Endothelial cell of umbilical vein (primary cell): Measurements from ENCODE around the gene TPR. TPM values are rescaled to one million over a fixed set of nuclear protein-coding genes. Genes with fewer than 3 reads are reported as not detected.

Source experiments
- BruUV-seq: library from RNA; stranded (reverse); fragments of 400-500 nt; replicated peaks from 2 replicates; lab custom pipeline; 2021; lab: Mats Ljungman, UMichigan
- CTCF ChIA-PET: fragments of 300-600, 350-600 bp; sonication (Branson Sonifier 250); formaldehyde crosslinking; loops from one replicate; lab custom pipeline; 2021; ENCODE audit warnings: antibody characterized with exemption, inconsistent platforms; lab: Charles Lee
- POLR2A ChIA-PET: fragments of 300-600, 350-600 bp; sonication (Branson Sonifier 250); formaldehyde crosslinking; loops from one replicate; lab custom pipeline; 2021; ENCODE audit warnings: antibody characterized with exemption, inconsistent platforms; lab: Charles Lee
- DNase-seq: peaks from one replicate; pipeline ENCODE4 v3.0.0-alpha.2; 2011; ENCODE audit warnings: low read depth, low spot score
- FAIRE-seq: peaks from 2 replicates; lab custom pipeline; 2011; peaks lifted over from hg19 to GRCh38; lab: Jason Lieb, UNC
- H2AFZ ChIP-seq: 2 replicates; pipeline ENCODE4 v1.6.0; 2012; ENCODE audit warnings: low read depth, low read length, control low read depth, inconsistent platforms
- H3K27ac ChIP-seq: 2 replicates; pipeline ENCODE4 v1.5.1; 2011; ENCODE audit warnings: low read depth, mild to moderate bottlenecking, control low read depth, low read length, moderate library complexity; ENCODE audit not compliant: insufficient read depth
- H3K27me3 ChIP-seq, 2 experiments: 2 replicates each; pipeline versions ENCODE4 v1.6.0 to v1.6.1; 2011; ENCODE audit warnings: low read length in 2 of 2, mixed read lengths in 1 of 2; ENCODE audit not compliant: control insufficient read depth in 2 of 2, insufficient read depth in 2 of 2
- H3K36me3 ChIP-seq, 2 experiments: 2 replicates in 1 of 2; 3 replicates in 1 of 2; pipeline ENCODE4 v1.5.1; 2011; ENCODE audit warnings: low read length in 2 of 2, mild to moderate bottlenecking in 1 of 2, moderate library complexity in 1 of 2; ENCODE audit not compliant: control insufficient read depth in 2 of 2, insufficient read depth in 2 of 2; ENCODE audit errors: extremely low read depth in 1 of 2
- H3K4me1 ChIP-seq: 3 replicates; pipeline ENCODE4 v1.5.1; 2011; ENCODE audit warnings: mild to moderate bottlenecking, low read length; ENCODE audit not compliant: control insufficient read depth, insufficient read depth; ENCODE audit errors: extremely low read depth
- H3K4me2 ChIP-seq: 2 replicates; pipeline ENCODE4 v1.6.1; 2011; ENCODE audit warnings: low read length, control low read depth, mixed read lengths; ENCODE audit not compliant: insufficient read depth
- H3K4me3 ChIP-seq, 3 experiments: fragments of 200-600 bp in 1 of 3; sonication (generic), shearing (Covaris generic) in 1 of 3; replicated peaks in 1 of 3; 2 replicates each; pipeline ENCODE4 v1.5.1; 2011 to 2016; ENCODE audit warnings: control low read depth in 3 of 3, low read length in 3 of 3, mild to moderate bottlenecking in 2 of 3, inconsistent platforms in 1 of 3, low read depth in 1 of 3, moderate library complexity in 1 of 3; ENCODE audit not compliant: insufficient read depth in 1 of 3
- H3K79me2 ChIP-seq: 2 replicates; pipeline ENCODE4 v1.6.0; 2012; ENCODE audit warnings: low read length, inconsistent platforms; ENCODE audit not compliant: control insufficient read depth, insufficient read depth
- H3K9ac ChIP-seq: replicated peaks from 2 replicates; pipeline ENCODE3; 2011; ENCODE audit warnings: low read length, control low read depth; ENCODE audit not compliant: insufficient read depth; ENCODE audit errors: extremely low read depth
- H3K9me1 ChIP-seq: replicated peaks from 3 replicates; pipeline ENCODE4 v1.6.0; 2011; ENCODE audit warnings: mild to moderate bottlenecking, low read length; ENCODE audit not compliant: control insufficient read depth, insufficient read depth; ENCODE audit errors: extremely low read depth
- H3K9me3 ChIP-seq: replicated peaks from 2 replicates; pipeline ENCODE4 v1.5.1; 2012; ENCODE audit warnings: low read length, inconsistent platforms; ENCODE audit not compliant: control insufficient read depth, insufficient read depth
- H4K20me1 ChIP-seq: replicated peaks from 2 replicates; pipeline ENCODE3; 2011; ENCODE audit warnings: mild to moderate bottlenecking, low read length; ENCODE audit not compliant: control insufficient read depth, insufficient read depth; ENCODE audit errors: extremely low read depth
- CTCF ChIP-seq, 2 donors: IDR thresholded peaks; 1 replicate in 1 of 2; 2 replicates in 1 of 2; pipeline ENCODE4 v1.5.1; 2011; ENCODE audit warnings: low read length in 2 of 2, mild to moderate bottlenecking in 2 of 2, moderate library complexity in 2 of 2, control low read depth in 1 of 2, inconsistent platforms in 1 of 2, low read depth in 1 of 2; ENCODE audit not compliant: insufficient read depth in 1 of 2; ENCODE audit errors: extremely low read depth in 1 of 2
- EZH2 ChIP-seq: IDR thresholded peaks from 2 replicates; pipeline ENCODE4 v1.6.1; 2012; ENCODE audit warnings: borderline replicate concordance, low read depth, mild to moderate bottlenecking, moderate library complexity, low read length, inconsistent platforms; ENCODE audit not compliant: severe bottlenecking
- FOS ChIP-seq: IDR thresholded peaks from 2 replicates; pipeline ENCODE4 v1.6.1; 2011; ENCODE audit warnings: mild to moderate bottlenecking, low read length, moderate library complexity, borderline replicate concordance; ENCODE audit not compliant: insufficient read depth
- GATA2 ChIP-seq: IDR thresholded peaks from 2 replicates; pipeline ENCODE4 v1.7.0; 2011; ENCODE audit warnings: low read depth, mild to moderate bottlenecking, moderate library complexity, mixed read lengths, low read length; ENCODE audit not compliant: insufficient read length, insufficient read depth
- JUN ChIP-seq: IDR thresholded peaks from 2 replicates; pipeline ENCODE4 v1.6.1; 2011; ENCODE audit warnings: borderline replicate concordance, low read depth; ENCODE audit not compliant: insufficient read length, insufficient read depth
- MAX ChIP-seq: IDR thresholded peaks from 2 replicates; pipeline ENCODE4 v1.6.1; 2011; ENCODE audit not compliant: insufficient read depth, insufficient read length
- MYC ChIP-seq: IDR thresholded peaks from one replicate; pipeline ENCODE4 v1.6.1; 2011; ENCODE audit warnings: mild to moderate bottlenecking, low read depth, low read length
- POLR2A ChIP-seq: IDR thresholded peaks from 2 replicates; pipeline ENCODE4 v1.6.1; 2012; ENCODE audit warnings: low read depth, mild to moderate bottlenecking, control low read depth, low read length
- POLR2AphosphoS5 ChIP-seq: IDR thresholded peaks from 2 replicates; pipeline ENCODE4 v1.6.1; 2012; ENCODE audit warnings: low read depth, mild to moderate bottlenecking, control low read depth, low read length, moderate library complexity; ENCODE audit not compliant: insufficient read depth
- dilution Hi-C: fragments of 300-500 bp; cut with MboI; formaldehyde crosslinking; loops from one replicate; pipeline ENCODE4 v1.15.0; 2019; ENCODE audit warnings: low sequenced_read_pairs; ENCODE audit not compliant: extremely low pct_ligation_motif_present
- intact Hi-C: fragments of 100-400 bp; cut with micrococcal nuclease; formaldehyde crosslinking; loops from one replicate; pipeline ENCODE4 v1.10.0; 2022
- polyA plus RNA-seq, 4 experiments: library from polyadenylated mRNA; depleted of rRNA in 3 of 4; stranded (reverse) in 3 of 4; unstranded in 1 of 4; fragments of >200 nt; gene quantifications; 2 replicates each; pipeline versions ENCODE4 v1.2.1 to v1.2.3, GENCODE V29; 2011 to 2012; ENCODE audit warnings: missing spikeins in 1 of 4
- total RNA-seq: library from RNA; stranded (reverse); gene quantifications from 2 replicates; pipeline ENCODE4 v1.2.3, GENCODE V29; 2021

TPR gene
- total and polyA plus RNA-seq, 2 donors (not counting 3 experiments of a cell fraction or from before 2014, with no cell fraction given): 49.4 to 118 TPM

- Histone ChIP-seq H3K79me2 (no peaks in the 10 kb centered on the region), H3K9me3 (no peaks in the 10 kb centered on the region), H3K9ac (no peak overlapping the region), H3K4me1 (peaks cover 13% of the 10 kb centered on the region), H3K27ac (no peak overlapping the region), H3K4me3 (no peak overlapping the region), H3K9me1 (no peaks in the 10 kb centered on the region), H3K36me3 (no peaks in the 10 kb centered on the region), H3K27me3 (no peaks in the 10 kb centered on the region), H2AFZ (no peak overlapping the region), H3K4me2 (peak overlapping the region; percentile 73), H4K20me1 (no peaks in the 10 kb centered on the region)
- dilution Hi-C loops: no loop called here
- intact Hi-C loops: no loop called here
- peak; percentile 73 for DNase-seq
- ChIA-PET POLR2A (no interaction called here), CTCF (no interaction called here)
- FAIRE-seq: peak; percentile 83
- BruUV-seq: no TSS peak
- peak; percentile 40 for TF ChIP-seq POLR2AphosphoS5
- TF ChIP-seq MYC: no peak
- TF ChIP-seq POLR2A: no peak
- no peak for TF ChIP-seq CTCF (IDR thresholded peaks at IDR 0.05; ENCODE audit: extremely low read depth in 1 of 2, insufficient read depth in 1 of 2, low read depth in 1 of 2, low read length in 2 of 2)
- TF ChIP-seq EZH2: no peak
- no peak for TF ChIP-seq MAX
- TF ChIP-seq GATA2: peak; percentile 49
- peak; percentile 96 for TF ChIP-seq FOS
- peak; percentile 66 for TF ChIP-seq JUN
Observed at GRCh38 chr1:186286615-186287315, 88.3 kb downstream of the TPR start.
